RWPE2 (cell line): ENCODE measurements around the gene NOC2L.

Source experiments
- ATAC-seq: fragments of 200-7000 bp; cut with Tn5 transposase; 3 replicates; pipeline ENCODE4 v1.9.1; 2021; ENCODE audit warnings: low read depth
- DNase-seq: peaks from one replicate; pipeline ENCODE4 v3.0.0-alpha.2; 2020; ENCODE audit warnings: low spot score
- H3K27ac ChIP-seq: fragments of 450-650 bp; 2 replicates; pipeline ENCODE4 v1.5.1; 2017; ENCODE audit warnings: mild to moderate bottlenecking; ENCODE audit not compliant: poor library complexity, severe bottlenecking
- H3K27me3 ChIP-seq: fragments of 250-450 bp; sonication (Bioruptor Pico); 2 replicates; pipeline ENCODE4 v1.5.1; 2021; ENCODE audit warnings: mild to moderate bottlenecking, moderate library complexity; ENCODE audit not compliant: insufficient read depth, poor library complexity, severe bottlenecking
- H3K36me3 ChIP-seq: fragments of 250-450 bp; sonication (Bioruptor Pico); 2 replicates; pipeline ENCODE4 v1.5.1; 2020; ENCODE audit warnings: low read depth, mild to moderate bottlenecking, moderate library complexity
- H3K4me1 ChIP-seq: fragments of 250-450 bp; sonication (Bioruptor Pico); 2 replicates; pipeline ENCODE4 v1.5.1; 2021; ENCODE audit warnings: mild to moderate bottlenecking, moderate library complexity; ENCODE audit not compliant: insufficient read depth, poor library complexity, severe bottlenecking
- H3K4me3 ChIP-seq: fragments of 250-450 bp; sonication (Bioruptor Pico); 2 replicates; pipeline ENCODE4 v1.5.1; 2021; ENCODE audit warnings: mild to moderate bottlenecking, moderate library complexity; ENCODE audit not compliant: severe bottlenecking
- H3K9me3 ChIP-seq: fragments of 250-450 bp; sonication (Bioruptor Pico); 2 replicates; pipeline ENCODE4 v1.5.1; 2021; ENCODE audit warnings: mild to moderate bottlenecking, moderate library complexity; ENCODE audit not compliant: severe bottlenecking
- CTCF ChIP-seq: fragments of 450-650 bp; IDR thresholded peaks from one replicate; pipeline ENCODE4 v1.5.1; 2017; ENCODE audit warnings: mild to moderate bottlenecking, moderate library complexity; ENCODE audit not compliant: poor library complexity, severe bottlenecking

NOC2L gene

GRCh38 chr1:920010-920409, 39.0 kb downstream of the NOC2L start:
- Histone ChIP-seq H3K27me3 (peaks cover 83% of the 10 kb centered on the region), H3K36me3 (no peaks in the 10 kb centered on the region), H3K4me1 (peaks cover 4% of the 10 kb centered on the region), H3K27ac (no peak overlapping the region), H3K4me3 (no peak overlapping the region), H3K9me3 (no peaks in the 10 kb centered on the region)
- ATAC-seq (no peak), DNase-seq (no peak)
- no peak for TF ChIP-seq CTCF

DNA sequence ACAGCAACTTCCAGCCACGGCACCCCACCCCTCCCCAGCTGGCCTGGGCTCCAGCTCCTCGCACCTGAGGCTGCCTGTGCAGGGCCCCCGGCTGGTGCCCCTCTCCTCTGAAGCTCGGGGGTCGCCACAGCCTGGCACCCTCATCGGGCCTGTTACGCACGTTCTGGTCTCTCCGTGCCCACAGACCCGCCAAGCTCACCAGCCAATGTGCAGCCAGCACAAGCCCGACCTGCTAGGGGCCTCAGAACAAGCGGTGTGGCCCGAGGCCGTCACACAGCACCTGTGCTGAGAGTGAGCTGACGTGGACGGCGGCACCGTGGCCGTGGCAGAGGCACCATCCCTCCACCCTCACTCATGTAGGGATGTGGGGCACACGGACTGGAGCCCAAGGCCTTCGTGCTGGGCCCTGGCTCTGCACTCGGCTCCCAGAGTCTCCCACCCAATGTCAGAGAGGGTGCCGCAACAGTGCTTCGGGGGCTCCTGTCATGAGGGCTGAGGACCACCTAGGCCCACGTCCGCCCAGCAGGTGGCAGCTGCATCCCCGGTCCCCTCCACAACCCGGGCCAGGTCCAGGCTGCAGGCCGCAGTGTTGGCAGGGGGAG, 39.7 kb downstream of the NOC2L start:
- Histone ChIP-seq H3K27me3 (peaks cover 81% of the 10 kb centered on the region), H3K4me1 (peaks cover 4% of the 10 kb centered on the region), H3K4me3 (no peak overlapping the region), H3K9me3 (no peaks in the 10 kb centered on the region), H3K36me3 (no peaks in the 10 kb centered on the region), H3K27ac (no peak overlapping the region)
- no peak for TF ChIP-seq CTCF
- DNase-seq, result no peak
- no peak for ATAC-seq

GRCh38 chr1:918843-919242, 40.2 kb downstream of the NOC2L start:
- H3K27me3 ChIP-seq, result peaks cover 86% of the 10 kb centered on the region
- H3K27ac ChIP-seq, result no peak overlapping the region
- ATAC-seq (no peak), DNase-seq (no peak)
- H3K4me1 ChIP-seq, result peaks cover 4% of the 10 kb centered on the region
- no peaks in the 10 kb centered on the region for H3K9me3 ChIP-seq
- TF ChIP-seq CTCF, result no peak
- no peaks in the 10 kb centered on the region for H3K36me3 ChIP-seq
- no peak overlapping the region for H3K4me3 ChIP-seq

DNA sequence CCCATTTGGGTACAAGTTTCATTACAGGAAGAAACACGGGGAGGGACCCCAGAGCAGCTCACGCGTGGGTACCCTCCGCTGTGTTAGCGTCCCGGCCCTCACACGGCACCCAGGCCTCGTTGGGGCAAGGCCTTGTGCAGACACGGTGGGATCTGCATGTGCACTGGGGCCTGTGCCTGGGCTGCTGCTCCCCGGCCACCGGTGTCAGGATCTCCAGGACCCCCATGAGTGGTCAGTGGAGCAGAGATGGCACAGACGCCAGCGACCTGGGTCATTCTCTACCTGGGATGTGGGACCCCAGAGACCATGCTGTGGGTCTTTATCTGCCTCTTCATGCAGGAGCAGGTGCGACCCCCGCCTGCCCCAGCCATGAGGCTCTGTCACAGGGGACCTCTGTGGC, 40.7 kb downstream of the NOC2L start:
- no peak for TF ChIP-seq CTCF
- no peak overlapping the region for H3K4me3 ChIP-seq
- DNase-seq (no peak), ATAC-seq (no peak)
- H3K9me3 ChIP-seq, result no peaks in the 10 kb centered on the region
- no peaks in the 10 kb centered on the region for H3K36me3 ChIP-seq
- H3K27me3 ChIP-seq, result peaks cover 88% of the 10 kb centered on the region
- peaks cover 4% of the 10 kb centered on the region for H3K4me1 ChIP-seq
- H3K27ac ChIP-seq, result no peak overlapping the region

DNA sequence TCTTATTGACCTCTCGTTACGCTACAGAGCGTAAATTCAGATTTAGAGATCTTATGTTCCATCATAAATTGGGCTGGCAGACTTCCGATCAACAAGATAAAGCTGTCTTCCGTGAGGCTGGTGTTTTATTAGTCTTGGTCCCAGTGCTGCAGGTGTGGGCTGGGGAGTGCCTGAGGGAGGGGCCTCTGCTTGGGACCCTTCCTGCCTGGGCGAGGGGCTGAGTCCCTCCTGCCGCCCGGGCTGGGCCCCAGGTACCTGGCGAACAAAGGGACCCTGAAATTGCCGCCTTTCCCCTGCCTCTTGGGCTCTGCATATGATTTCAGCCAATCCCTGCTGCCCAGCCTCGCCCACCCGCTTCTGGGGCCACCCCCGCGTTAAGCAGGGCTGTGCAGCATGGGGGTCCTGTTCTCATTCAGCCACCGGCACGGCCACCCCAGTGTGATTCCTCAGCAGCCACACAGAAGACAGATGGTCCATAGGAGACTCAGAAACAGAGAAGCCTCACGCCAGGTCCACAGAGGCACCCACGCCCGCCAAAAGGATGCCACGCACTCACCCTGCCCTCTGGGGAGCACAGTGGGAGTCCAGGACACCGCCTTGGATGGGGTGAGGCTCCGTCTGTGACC, 41.5 kb downstream of the NOC2L start:
- no peak overlapping the region for H3K4me3 ChIP-seq

More for the DNA sequence above, 41.5 kb downstream of the NOC2L start:
- Histone ChIP-seq H3K4me1 (peaks cover 4% of the 10 kb centered on the region), H3K9me3 (no peaks in the 10 kb centered on the region), H3K27ac (no peak overlapping the region), H3K27me3 (peaks cover 80% of the 10 kb centered on the region), H3K36me3 (no peaks in the 10 kb centered on the region)
- no peak for ATAC-seq
- TF ChIP-seq CTCF, result no peak
- DNase-seq, result no peak
